ENCODE measurements around the gene MAP3K1.

Gene MAP3K1

DNA sequence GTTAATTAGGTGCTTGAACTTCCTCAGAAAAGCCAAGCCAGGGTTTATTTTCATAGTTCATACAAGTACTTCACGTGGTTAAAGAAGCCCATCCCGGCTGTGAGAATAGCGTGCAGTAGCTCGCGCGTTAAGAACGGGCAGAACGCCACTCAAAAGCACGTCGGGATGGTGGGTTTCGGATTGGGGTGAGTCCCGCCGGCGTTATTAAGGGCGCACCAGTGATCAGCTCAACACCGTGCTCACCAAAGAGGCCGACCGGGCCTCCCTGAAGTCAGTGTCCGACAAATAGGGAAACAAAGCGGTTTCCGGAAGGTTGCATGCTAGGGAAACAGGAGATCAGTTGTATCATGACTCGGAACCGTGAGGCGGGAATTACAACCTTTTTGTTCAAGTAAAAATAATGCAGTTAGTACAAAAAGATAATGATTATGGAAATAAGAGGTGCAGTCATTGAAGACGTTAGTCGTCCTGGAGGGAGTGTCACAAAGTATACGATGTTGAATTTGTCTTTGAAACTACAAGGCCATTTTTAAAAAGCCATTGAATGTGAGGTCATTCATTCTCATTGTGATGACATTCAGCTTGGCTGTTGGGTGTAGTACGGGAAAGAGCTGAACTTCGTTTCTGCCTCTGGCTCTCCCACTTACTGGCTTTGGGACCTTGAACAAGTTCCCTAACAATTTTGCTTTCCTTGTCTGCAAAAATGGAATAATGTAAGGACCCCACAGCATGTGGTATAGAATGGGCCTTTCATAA is 95.0 kb downstream of the MAP3K1 start:
- no peak for DNase-seq

DNA sequence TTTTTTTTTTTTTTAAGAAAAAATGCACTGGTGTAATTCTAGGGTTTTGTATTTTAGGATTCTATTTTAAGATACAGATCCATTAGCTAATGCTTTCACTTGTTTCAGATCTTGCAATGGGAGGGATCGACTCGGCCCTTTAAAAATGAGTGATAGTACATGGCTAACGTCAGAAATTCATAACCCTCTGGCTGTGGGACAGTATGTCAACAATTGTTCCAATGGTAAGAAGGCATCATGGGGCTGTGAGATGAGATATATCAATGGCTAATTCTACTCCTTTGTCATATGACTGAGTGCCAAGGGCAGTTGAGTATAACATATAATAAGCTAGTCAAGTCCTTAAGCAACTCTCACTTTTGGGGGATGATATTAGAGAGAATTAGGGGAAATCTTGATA is 98.4 kb downstream of the MAP3K1 start:
- DNase-seq: no peak

DNA sequence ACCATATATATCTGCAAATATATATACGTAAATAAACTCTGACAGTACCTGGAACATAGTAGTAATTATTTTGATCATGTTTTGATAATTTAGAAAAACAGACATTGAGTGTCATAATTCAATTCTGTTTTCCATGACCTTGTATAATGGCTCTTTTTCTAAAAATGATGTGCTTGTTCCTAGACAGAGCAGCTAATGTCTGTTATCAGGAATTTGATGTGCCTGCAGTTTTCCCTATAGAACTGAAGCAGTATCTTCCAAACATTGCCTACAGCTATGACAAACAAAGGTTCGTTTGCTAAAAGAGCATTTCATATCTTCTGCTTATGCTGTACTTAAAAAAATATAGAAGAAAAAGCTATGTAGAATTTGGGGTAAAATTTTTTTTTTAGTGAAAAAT is 99.3 kb downstream of the MAP3K1 start:
- no peak for DNase-seq

DNA sequence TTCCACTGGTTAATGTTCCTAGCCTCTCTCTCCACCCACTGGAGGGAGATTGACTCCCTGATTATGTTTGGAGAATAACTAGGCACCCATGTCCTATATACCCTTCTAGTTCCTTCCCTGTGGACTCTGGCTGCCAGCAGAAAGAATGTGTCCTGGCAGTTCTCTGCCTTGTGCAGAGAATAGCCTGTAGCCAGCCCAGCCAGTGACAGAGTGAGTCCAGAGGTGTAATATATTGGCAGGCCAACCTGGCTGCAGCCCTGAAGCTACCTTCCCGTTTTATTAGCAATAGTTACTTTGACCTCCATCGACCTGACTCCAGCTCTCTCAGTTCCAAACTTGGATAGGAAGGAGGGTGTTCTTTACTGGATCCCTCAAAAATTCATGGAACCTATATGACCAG is 102.2 kb downstream of the MAP3K1 start:
- no peak for DNase-seq

DNA sequence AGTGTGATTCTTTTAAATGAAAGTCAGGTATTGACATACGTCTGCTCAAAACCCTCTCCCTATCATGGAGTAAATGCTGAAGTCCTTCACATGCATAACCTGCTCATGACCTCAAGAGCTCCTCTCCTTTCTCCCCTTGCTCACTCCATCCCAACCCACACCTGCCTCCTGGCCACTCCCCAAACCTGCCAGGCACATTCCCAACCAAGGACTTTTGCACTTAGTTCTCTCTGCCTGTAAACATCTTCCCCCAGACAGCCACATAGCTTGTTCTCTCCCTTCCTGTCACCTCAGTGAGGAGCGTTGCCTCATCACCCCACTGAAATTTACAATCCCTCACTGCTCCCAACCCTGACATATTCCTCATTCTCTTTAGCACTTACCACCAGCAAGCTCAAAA is 102.7 kb downstream of the MAP3K1 start:
- DNase-seq: no peak

DNA sequence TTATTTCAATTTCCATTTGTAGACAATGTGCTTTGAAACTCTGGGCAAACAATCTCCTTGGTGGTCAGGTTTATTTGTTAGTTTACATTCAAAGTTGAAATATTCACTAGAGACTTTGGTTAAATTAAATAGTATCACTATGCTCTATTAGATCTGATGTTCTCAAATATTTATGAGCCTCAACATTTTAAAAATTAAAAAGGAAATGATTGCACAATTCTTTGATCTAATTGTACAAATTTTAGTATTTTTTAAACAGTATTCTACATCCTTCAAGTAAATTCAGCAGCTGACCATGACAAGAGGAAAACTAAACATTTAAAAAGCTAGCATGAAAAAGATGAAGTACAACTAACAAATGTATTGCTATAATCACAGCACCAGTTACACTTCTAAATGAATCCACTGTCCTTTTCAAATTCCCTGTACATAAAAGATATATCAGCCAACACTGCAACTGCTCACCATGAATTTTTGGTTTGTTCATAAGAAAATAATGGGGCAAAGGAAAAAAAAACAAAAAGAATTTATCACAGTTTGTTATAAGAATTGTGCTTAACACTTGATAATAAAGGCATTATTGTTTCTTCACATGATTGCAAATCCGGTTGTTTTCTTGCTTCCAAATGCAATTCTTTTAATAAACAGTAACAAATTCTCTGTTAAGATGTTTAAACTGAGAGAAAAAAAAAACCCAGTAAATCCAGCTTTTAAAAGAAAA is 104.8 kb downstream of the MAP3K1 start:
- no peak for DNase-seq

DNA sequence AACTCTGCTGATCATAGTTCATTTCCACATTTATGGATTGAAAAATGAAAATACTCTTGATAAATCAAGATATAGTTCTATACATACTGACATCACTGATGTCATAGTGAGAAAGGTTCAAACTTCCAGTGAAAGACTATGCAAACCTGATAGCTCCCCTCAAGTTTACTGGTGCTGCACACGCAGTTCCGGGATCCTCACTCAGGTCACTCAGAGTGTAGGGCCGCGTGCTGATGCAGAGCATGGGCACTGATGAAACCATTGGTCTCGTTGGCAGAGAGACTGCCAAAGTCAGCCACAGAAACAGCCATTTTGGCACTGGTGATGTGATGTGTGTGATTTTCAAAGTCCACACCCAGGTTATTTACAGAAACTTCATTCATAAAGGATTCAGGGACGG is 107.6 kb downstream of the MAP3K1 start:
- DNase-seq: no peak

DNA sequence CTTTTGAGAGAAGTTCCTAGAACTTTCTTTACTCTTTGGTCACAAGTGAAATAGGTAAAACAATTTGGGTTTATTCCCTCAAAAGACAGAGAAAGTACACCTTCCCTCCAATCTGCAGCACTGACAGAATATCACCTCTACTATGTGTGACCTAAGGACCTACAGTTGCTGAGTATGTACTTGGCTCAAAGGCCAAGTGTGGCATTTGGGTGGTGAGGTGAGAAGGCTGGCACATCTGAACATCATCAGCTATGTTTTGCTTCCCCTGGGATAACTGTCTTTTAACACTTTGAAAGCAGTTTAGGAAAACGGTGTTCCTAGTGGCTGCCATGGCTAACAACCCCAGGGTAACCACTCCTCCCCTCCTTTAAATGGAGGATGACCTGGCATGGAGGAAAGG is 119.0 kb downstream of the MAP3K1 start:
- no peak for DNase-seq

DNA sequence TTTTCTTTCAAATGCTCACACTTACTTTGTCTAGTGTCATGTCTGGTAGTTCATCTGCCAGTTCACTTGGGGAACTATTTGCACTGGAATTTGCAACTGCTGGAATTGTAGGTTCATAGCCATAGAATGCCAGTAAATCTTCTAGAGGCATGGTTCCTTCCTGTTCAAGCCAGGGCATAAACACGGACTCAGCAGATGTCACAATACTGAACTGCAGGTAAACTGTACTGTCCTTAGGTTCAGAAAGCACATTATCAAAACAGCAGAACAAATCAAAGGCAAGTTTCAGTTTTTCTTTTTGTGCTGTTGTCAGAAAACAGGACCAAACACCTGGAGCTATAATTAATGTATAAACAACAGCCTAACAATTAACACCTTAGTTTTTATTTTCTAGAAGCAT is 123.5 kb downstream of the MAP3K1 start:
- no peak for DNase-seq

DNA sequence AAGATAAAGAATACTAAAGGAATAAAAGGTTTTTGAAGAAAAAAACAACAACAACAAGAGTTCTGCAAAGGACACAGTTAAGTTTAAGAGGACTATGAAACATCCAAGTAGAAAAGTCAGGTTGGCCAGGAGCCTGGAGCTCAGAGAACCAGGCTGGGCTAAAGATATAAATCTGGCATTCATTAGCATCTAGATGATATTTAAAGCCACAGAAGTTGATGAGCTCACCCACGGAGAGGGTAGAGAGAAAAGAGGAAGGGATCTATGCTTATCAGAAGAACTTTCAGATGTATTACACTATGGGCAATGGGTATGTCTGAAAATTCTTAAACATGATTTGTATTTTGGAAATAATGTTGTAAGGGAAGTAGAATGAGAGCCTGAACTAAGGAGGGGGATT is 126.6 kb downstream of the MAP3K1 start:
- no peak for DNase-seq

Measured in NCI-H1048 (cell line).